Thoracic aorta (tissue), 2 donors: ENCODE measurements around the gene IFT172. TPM values are rescaled to one million over a fixed set of nuclear protein-coding genes. Genes with fewer than 3 reads are reported as not detected.

Experiments
- ATAC-seq: fragments of 150-250 bp; one replicate; pipeline ENCODE4 v1.8.0; 2017; ENCODE audit warnings: low read depth; ENCODE audit not compliant: insufficient number of reproducible peaks, low FRiP score
- DNase-seq: peaks from one replicate; pipeline ENCODE4 v3.0.0-alpha.2; 2020; ENCODE audit warnings: low spot score
- H3K27ac ChIP-seq, 2 donors: fragments of 200-600 bp; sonication (generic); 1 replicate in 1 of 2; 2 replicates in 1 of 2; pipeline ENCODE4 v1.5.1; 2016; ENCODE audit warnings: mild to moderate bottlenecking in 2 of 2, moderate library complexity in 2 of 2
- H3K27me3 ChIP-seq: fragments of 200-600 bp; sonication (generic); replicated peaks from 2 replicates; pipeline ENCODE4 v1.6.0; 2016; ENCODE audit warnings: mild to moderate bottlenecking; ENCODE audit not compliant: insufficient read depth
- H3K36me3 ChIP-seq: fragments of 200-600 bp; sonication (generic); one replicate; pipeline ENCODE4 v1.5.1; 2016
- H3K4me1 ChIP-seq, 2 donors: fragments of 200-600 bp; sonication (generic); 1 replicate in 1 of 2; 2 replicates in 1 of 2; pipeline versions ENCODE4 v1.5.1 to v1.6.0; 2016; ENCODE audit warnings: low read depth in 2 of 2, mild to moderate bottlenecking in 1 of 2; ENCODE audit not compliant: control insufficient read depth in 1 of 2
- H3K4me3 ChIP-seq: fragments of 200-600 bp; sonication (generic); 2 replicates; pipeline ENCODE4 v1.5.1; 2016; ENCODE audit warnings: mild to moderate bottlenecking
- H3K9me3 ChIP-seq: fragments of 200-600 bp; sonication (generic); 2 replicates; pipeline ENCODE4 v1.5.1; 2016
- total RNA-seq, 2 donors: library from RNA; depleted of rRNA; stranded (reverse); fragments of >200 nt; gene quantifications; one replicate each; pipeline versions ENCODE4 v1.1.0 to v1.2.3, GENCODE V29; 2016
- TF ChIP-seq, protein P1 (sequence below): fragments of 200-600 bp; sonication (generic); IDR thresholded peaks from one replicate; pipeline ENCODE4 v1.5.1; 2019; ENCODE audit warnings: antibody characterized with exemption

The IFT172 gene
- total RNA-seq, 2 donors from 2014 or later, result 33.0 to 45.6 TPM

GRCh38 chr2:27421660-27422250 is 67.8 kb downstream of the IFT172 start:
- H3K36me3 ChIP-seq, result no peaks in the 10 kb centered on the region
- ATAC-seq, result no peak
- H3K9me3 ChIP-seq, result no peaks in the 10 kb centered on the region
- no peaks in the 10 kb centered on the region for H3K4me1 ChIP-seq
- TF ChIP-seq, protein P1, sequence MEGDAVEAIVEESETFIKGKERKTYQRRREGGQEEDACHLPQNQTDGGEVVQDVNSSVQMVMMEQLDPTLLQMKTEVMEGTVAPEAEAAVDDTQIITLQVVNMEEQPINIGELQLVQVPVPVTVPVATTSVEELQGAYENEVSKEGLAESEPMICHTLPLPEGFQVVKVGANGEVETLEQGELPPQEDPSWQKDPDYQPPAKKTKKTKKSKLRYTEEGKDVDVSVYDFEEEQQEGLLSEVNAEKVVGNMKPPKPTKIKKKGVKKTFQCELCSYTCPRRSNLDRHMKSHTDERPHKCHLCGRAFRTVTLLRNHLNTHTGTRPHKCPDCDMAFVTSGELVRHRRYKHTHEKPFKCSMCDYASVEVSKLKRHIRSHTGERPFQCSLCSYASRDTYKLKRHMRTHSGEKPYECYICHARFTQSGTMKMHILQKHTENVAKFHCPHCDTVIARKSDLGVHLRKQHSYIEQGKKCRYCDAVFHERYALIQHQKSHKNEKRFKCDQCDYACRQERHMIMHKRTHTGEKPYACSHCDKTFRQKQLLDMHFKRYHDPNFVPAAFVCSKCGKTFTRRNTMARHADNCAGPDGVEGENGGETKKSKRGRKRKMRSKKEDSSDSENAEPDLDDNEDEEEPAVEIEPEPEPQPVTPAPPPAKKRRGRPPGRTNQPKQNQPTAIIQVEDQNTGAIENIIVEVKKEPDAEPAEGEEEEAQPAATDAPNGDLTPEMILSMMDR, result no peak
- no peak for DNase-seq
- H3K27ac ChIP-seq, result no peak overlapping the region
- no peaks in the 10 kb centered on the region for H3K27me3 ChIP-seq
- H3K4me3 ChIP-seq, result no peak overlapping the region

GRCh38 chr2:27420996-27421395 is 68.5 kb downstream of the IFT172 start:
- Histone ChIP-seq H3K4me1 (no peaks in the 10 kb centered on the region), H3K9me3 (no peaks in the 10 kb centered on the region), H3K27me3 (no peaks in the 10 kb centered on the region), H3K4me3 (no peak overlapping the region), H3K27ac (no peak overlapping the region), H3K36me3 (no peaks in the 10 kb centered on the region)
- DNase-seq (no peak), ATAC-seq (no peak)
- TF ChIP-seq, protein P1, result no peak

DNA sequence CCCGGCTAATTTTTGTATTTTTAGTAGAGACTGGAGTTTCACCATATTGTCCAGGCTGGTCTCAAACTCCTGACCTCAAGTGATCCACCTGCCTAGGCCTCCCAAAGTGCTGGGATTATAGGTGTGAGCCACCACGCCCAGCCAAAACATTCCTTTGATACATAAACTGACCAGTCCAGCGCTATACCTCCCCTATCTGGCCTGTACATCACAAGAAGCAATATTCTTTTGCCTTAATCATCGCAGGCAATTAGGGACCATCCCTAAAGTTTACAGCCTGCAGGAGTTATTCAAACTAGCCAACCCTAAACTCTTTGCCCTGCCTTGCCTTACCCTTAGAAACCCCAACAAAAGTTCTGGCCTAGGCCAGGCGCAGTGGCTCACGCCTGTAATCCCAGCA is 73.4 kb downstream of the IFT172 start:
- H3K27me3 ChIP-seq, result no peaks in the 10 kb centered on the region
- ATAC-seq (no peak), DNase-seq (no peak)
- H3K36me3 ChIP-seq, result no peaks in the 10 kb centered on the region
- H3K4me3 ChIP-seq, result no peak overlapping the region
- H3K4me1 ChIP-seq, result no peaks in the 10 kb centered on the region
- TF ChIP-seq, protein P1, result no peak
- no peak overlapping the region for H3K27ac ChIP-seq
- no peaks in the 10 kb centered on the region for H3K9me3 ChIP-seq

GRCh38 chr2:27412419-27413152 is 77.0 kb downstream of the IFT172 start:
- DNase-seq, result no peak
- H3K27ac ChIP-seq, result no peak overlapping the region
- H3K9me3 ChIP-seq, result no peaks in the 10 kb centered on the region

More at GRCh38 chr2:27412419-27413152, 77.0 kb downstream of the IFT172 start:
- Histone ChIP-seq H3K4me3 (no peak overlapping the region), H3K36me3 (no peaks in the 10 kb centered on the region), H3K4me1 (peaks cover 12 to 17% of the 10 kb centered on the region in 2 donors), H3K27me3 (no peaks in the 10 kb centered on the region)
- TF ChIP-seq, protein P1, result no peak
- no peak for ATAC-seq
